ENCODE measurements around the gene FBXO7.

The FBXO7 gene

DNA sequence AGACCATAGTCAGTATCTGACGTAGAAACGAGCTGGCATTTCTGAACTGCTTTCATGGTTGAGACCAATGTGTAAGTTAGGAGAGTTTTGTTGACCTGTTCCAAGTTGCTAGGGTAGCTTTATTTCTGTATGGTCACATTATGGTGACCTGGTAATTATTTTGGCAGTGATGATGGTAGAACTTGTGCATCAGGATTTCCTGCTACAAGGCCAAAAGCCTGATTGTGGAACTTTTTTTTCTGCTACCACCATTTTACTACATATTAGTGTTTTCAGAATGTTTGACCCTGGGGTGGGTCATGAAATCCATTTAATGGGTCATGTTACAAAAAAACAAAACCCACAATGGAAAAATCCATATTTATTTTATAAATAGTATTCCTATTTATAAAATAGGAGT lies 18.9 kb downstream of the FBXO7 start:
- H3K9me3 Mint-ChIP-seq = no peaks in the 10 kb centered on the region
- H3K36me3 Mint-ChIP-seq (ENCODE audit: low read depth) = peaks cover 89% of the 10 kb centered on the region
- H3K4me1 Mint-ChIP-seq = no peaks in the 10 kb centered on the region
- no peaks in the 10 kb centered on the region for H3K27me3 Mint-ChIP-seq (ENCODE audit: low read depth)
- TF ChIP-seq, protein P1, sequence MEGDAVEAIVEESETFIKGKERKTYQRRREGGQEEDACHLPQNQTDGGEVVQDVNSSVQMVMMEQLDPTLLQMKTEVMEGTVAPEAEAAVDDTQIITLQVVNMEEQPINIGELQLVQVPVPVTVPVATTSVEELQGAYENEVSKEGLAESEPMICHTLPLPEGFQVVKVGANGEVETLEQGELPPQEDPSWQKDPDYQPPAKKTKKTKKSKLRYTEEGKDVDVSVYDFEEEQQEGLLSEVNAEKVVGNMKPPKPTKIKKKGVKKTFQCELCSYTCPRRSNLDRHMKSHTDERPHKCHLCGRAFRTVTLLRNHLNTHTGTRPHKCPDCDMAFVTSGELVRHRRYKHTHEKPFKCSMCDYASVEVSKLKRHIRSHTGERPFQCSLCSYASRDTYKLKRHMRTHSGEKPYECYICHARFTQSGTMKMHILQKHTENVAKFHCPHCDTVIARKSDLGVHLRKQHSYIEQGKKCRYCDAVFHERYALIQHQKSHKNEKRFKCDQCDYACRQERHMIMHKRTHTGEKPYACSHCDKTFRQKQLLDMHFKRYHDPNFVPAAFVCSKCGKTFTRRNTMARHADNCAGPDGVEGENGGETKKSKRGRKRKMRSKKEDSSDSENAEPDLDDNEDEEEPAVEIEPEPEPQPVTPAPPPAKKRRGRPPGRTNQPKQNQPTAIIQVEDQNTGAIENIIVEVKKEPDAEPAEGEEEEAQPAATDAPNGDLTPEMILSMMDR (IDR thresholded peaks at IDR 0.05; ENCODE audit: unreplicated experiment in 3 of 3) = no peak
- no peak overlapping the region for H3K4me3 Mint-ChIP-seq
- H3K27ac Mint-ChIP-seq = no peak overlapping the region

DNA sequence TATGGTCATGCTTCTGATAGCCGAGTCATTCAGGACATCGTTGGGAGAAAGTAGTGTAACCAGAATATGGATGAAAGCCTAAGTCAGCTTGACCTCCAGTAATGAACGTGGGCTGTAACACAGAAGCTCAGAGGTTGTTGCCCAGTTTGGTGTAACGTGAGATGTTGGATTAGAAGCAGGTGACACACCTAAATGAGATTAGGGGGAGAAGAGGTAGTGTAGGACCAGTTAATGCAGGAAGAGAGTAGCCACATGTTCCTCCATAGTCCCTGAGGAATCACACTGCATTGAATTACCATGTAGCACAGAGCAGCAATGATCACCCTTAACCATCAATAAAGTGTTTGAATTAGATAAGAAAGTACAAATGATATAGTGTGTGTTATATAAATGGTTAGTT lies 20.4 kb downstream of the FBXO7 start:
- no peaks in the 10 kb centered on the region for H3K9me3 Mint-ChIP-seq
- TF ChIP-seq, protein P1 (IDR thresholded peaks at IDR 0.05; ENCODE audit: unreplicated experiment in 3 of 3) = no peak
- no peaks in the 10 kb centered on the region for H3K27me3 Mint-ChIP-seq (ENCODE audit: low read depth)
- no peak overlapping the region for H3K27ac Mint-ChIP-seq
- H3K4me1 Mint-ChIP-seq = no peaks in the 10 kb centered on the region
- H3K4me3 Mint-ChIP-seq = no peak overlapping the region
- peaks cover 92% of the 10 kb centered on the region for H3K36me3 Mint-ChIP-seq (ENCODE audit: low read depth)

- no peak overlapping the region for H3K4me3 Mint-ChIP-seq
- TF ChIP-seq, protein P1 (IDR thresholded peaks at IDR 0.05; ENCODE audit: unreplicated experiment in 3 of 3) = no peak
- H3K27me3 Mint-ChIP-seq (ENCODE audit: low read depth) = peaks cover 3% of the 10 kb centered on the region
- peaks cover 58% of the 10 kb centered on the region for H3K36me3 Mint-ChIP-seq (ENCODE audit: low read depth)
- H3K4me1 Mint-ChIP-seq = no peaks in the 10 kb centered on the region
- H3K27ac Mint-ChIP-seq = no peak overlapping the region
- H3K9me3 Mint-ChIP-seq = no peaks in the 10 kb centered on the region
Observed at GRCh38 chr22:32499666-32500065, 25.1 kb downstream of the FBXO7 start.

GRCh38 chr22:32501836-32502752 lies 27.5 kb downstream of the FBXO7 start:
- TF ChIP-seq, protein P1 (IDR thresholded peaks at IDR 0.05; ENCODE audit: unreplicated experiment in 3 of 3) = no peak
- peaks cover 38% of the 10 kb centered on the region for H3K36me3 Mint-ChIP-seq (ENCODE audit: low read depth)
- H3K27ac Mint-ChIP-seq = no peak overlapping the region
- peaks cover 3% of the 10 kb centered on the region for H3K27me3 Mint-ChIP-seq (ENCODE audit: low read depth)
- H3K4me1 Mint-ChIP-seq = no peaks in the 10 kb centered on the region
- H3K9me3 Mint-ChIP-seq = no peaks in the 10 kb centered on the region
- H3K4me3 Mint-ChIP-seq = no peak overlapping the region

- peaks cover 10% of the 10 kb centered on the region for H3K36me3 Mint-ChIP-seq (ENCODE audit: low read depth)
- no peaks in the 10 kb centered on the region for H3K27me3 Mint-ChIP-seq (ENCODE audit: low read depth)
- H3K9me3 Mint-ChIP-seq = no peaks in the 10 kb centered on the region
- H3K4me3 Mint-ChIP-seq = no peak overlapping the region
- H3K27ac Mint-ChIP-seq = no peak overlapping the region
- TF ChIP-seq, protein P1 (IDR thresholded peaks at IDR 0.05; ENCODE audit: unreplicated experiment in 3 of 3) = no peak
- no peaks in the 10 kb centered on the region for H3K4me1 Mint-ChIP-seq
Observed at GRCh38 chr22:32509045-32509444, 34.4 kb downstream of the FBXO7 start.

DNA sequence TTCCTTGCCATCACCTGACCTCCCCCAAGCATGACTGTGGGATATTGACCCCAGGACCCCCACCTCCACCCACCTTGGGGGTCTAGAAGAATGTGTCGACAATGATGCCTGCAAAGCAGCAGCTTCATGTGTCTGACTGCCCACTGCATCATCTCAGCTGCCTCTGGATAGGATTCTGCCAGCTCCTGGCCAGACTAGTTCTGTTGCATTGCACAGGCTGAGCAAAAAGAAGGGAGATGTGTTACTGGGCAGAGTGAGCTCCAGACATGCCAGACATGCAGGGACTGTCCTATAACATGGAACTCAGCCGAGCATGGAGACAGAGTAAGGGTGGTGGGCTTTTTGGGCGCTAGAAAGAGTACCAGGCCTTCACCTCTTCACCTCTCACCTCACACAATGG lies 36.7 kb downstream of the FBXO7 start:
- H3K9me3 Mint-ChIP-seq = no peaks in the 10 kb centered on the region
- H3K4me3 Mint-ChIP-seq = no peak overlapping the region
- peaks cover 11% of the 10 kb centered on the region for H3K36me3 Mint-ChIP-seq (ENCODE audit: low read depth)
- TF ChIP-seq, protein P1 (IDR thresholded peaks at IDR 0.05; ENCODE audit: unreplicated experiment in 3 of 3) = no peak
- H3K4me1 Mint-ChIP-seq = no peaks in the 10 kb centered on the region
- no peak overlapping the region for H3K27ac Mint-ChIP-seq
- H3K27me3 Mint-ChIP-seq (ENCODE audit: low read depth) = no peaks in the 10 kb centered on the region

All from nephron (organoid).